ENCODE measurements around the gene ZNF365.

GRCh38 chr10:62414359-62414758, 40.2 kb downstream of the ZNF365 start:
- TF ChIP-seq CEBPB (IDR thresholded peaks at IDR 0.05; ENCODE audit: low read depth) (no peak), EZH2 (IDR thresholded peaks at IDR 0.05) (no peak), CTCF (IDR thresholded peaks at IDR 0.05 in 2 of 3, conservative IDR thresholded peaks at IDR 0.05 in 1 of 3; ENCODE audit: borderline replicate concordance in 1 of 3, insufficient read depth in 1 of 3, low read depth in 2 of 3, low read length in 2 of 3) (peak in 2 of 3 experiments; percentile 32 to 38; a peak in 2 of 6 replicates), POLR2AphosphoS5 (IDR thresholded peaks at IDR 0.05; ENCODE audit: low read depth, low read length) (no peak), ATF3 (IDR thresholded peaks at IDR 0.05) (no peak), EZH2phosphoT487 (IDR thresholded peaks at IDR 0.05; ENCODE audit: borderline replicate concordance) (no peak), RAD21 (IDR thresholded peaks at IDR 0.05; ENCODE audit: low read depth) (peak; percentile 46), YY1 (IDR thresholded peaks at IDR 0.05; ENCODE audit: extremely low read depth, insufficient replicate concordance, low read depth, low read length) (no peak), POLR2A (IDR thresholded peaks at IDR 0.05; ENCODE audit: borderline replicate concordance, extremely low read depth, insufficient read depth, insufficient read length) (no peak), SP1 (IDR thresholded peaks at IDR 0.05; ENCODE audit: low read depth) (no peak), MAX (IDR thresholded peaks at IDR 0.05) (no peak), TCF7L2 (IDR thresholded peaks at IDR 0.05; ENCODE audit: borderline replicate concordance, extremely low read depth, insufficient read depth, insufficient read length) (no peak), REST (IDR thresholded peaks at IDR 0.05; ENCODE audit: low read depth) (no peak)

Data from HCT116 (cell line).